ENCODE data around the gene TMEM176B.

GRCh38 chr7:150756858-150757257 is 43.3 kb downstream of the TMEM176B start:
- TF ChIP-seq GATA3 (IDR thresholded peaks at IDR 0.05; ENCODE audit: low read depth, low read length): no peak
- no peak for TF ChIP-seq GATA2 (IDR thresholded peaks at IDR 0.05; ENCODE audit: low read depth, low read length)

All from SH-SY5Y (cell line).